Measurements from ENCODE around the gene ABCA9.
"Not testable (repeated sequence)": the region's sequence is repeated elsewhere in the genome, so short reads cannot be mapped to it uniquely, and the experiment has no call there.

DNA sequence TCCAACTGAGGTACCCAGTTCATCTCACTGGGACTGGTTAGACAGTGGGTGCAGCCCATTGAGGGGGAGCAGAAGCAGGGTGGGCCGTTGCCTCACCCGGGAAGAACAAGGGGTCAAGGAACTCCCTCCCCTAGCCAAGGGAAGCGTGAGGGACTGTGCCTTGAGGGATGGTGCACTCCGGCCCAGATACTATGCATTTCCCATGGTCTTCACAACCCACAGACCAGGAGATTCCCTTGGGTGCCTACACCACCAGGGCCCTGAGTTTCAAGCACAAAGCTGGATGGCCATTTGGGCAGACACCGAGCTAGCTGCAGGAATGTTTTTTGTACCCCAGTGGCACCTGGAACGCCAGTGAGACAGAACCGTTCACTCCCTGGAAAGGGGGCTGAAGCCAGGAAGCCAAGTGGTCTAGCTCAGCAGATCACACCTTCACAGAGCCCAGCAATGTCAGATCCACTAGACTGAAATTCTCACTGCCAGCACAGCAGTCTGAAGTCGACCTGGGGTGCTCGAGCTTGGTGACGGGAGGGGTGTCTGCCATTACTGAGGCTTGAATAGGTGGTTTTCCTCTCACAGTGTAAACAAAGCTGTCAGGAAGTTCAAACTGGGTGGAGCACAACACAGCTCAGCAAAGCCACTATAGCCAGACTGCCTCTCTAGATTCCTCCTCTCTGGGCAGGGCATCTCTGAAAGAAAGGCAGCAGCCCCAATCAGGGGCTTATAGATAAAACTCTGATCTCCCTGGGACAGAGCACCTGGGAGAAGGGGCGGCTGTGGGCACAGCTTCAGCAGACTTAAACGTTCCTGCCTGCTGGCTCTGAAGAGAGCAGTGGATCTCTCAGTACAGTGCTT, 9.9 kb upstream of the ABCA9 start:
- TF ChIP-seq, protein P1, sequence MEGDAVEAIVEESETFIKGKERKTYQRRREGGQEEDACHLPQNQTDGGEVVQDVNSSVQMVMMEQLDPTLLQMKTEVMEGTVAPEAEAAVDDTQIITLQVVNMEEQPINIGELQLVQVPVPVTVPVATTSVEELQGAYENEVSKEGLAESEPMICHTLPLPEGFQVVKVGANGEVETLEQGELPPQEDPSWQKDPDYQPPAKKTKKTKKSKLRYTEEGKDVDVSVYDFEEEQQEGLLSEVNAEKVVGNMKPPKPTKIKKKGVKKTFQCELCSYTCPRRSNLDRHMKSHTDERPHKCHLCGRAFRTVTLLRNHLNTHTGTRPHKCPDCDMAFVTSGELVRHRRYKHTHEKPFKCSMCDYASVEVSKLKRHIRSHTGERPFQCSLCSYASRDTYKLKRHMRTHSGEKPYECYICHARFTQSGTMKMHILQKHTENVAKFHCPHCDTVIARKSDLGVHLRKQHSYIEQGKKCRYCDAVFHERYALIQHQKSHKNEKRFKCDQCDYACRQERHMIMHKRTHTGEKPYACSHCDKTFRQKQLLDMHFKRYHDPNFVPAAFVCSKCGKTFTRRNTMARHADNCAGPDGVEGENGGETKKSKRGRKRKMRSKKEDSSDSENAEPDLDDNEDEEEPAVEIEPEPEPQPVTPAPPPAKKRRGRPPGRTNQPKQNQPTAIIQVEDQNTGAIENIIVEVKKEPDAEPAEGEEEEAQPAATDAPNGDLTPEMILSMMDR (IDR thresholded peaks at IDR 0.05; ENCODE audit: low read depth, low read length): not testable (repeated sequence)
- TF ChIP-seq POLR2A (IDR thresholded peaks at IDR 0.05; ENCODE audit: extremely low read depth, insufficient read length); MYC (IDR thresholded peaks at IDR 0.05; ENCODE audit: low read depth, low read length): not testable (repeated sequence)
- TF ChIP-seq, protein P2, sequence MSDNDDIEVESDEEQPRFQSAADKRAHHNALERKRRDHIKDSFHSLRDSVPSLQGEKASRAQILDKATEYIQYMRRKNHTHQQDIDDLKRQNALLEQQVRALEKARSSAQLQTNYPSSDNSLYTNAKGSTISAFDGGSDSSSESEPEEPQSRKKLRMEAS (IDR thresholded peaks at IDR 0.05; ENCODE audit: low read depth, low read length): not testable (repeated sequence)

Data from NB4 (cell line).